Kidney (tissue), 14 donors: Measurements from ENCODE around the gene ERCC4. TPM values are rescaled to one million over a fixed set of nuclear protein-coding genes. Genes with fewer than 3 reads are reported as not detected.

ENCODE experiments used
- DNase-seq, 5 donors: peaks; one replicate each; pipeline ENCODE4 v3.0.0-alpha.2; 2013 to 2020
- FAIRE-seq: peaks from 2 replicates; lab custom pipeline; 2012; peaks lifted over from hg19 to GRCh38; lab: Jason Lieb, UNC
- H3K27ac ChIP-seq, 2 donors: one replicate each; pipeline ENCODE4 v1.7.0; 2013; ENCODE audit warnings: low read depth in 2 of 2, low read length in 2 of 2, inconsistent platforms in 1 of 2
- H3K27me3 ChIP-seq: one replicate; pipeline ENCODE4 v1.7.1; 2013; ENCODE audit warnings: low read length, inconsistent platforms; ENCODE audit not compliant: control insufficient read depth, insufficient read depth
- H3K36me3 ChIP-seq, 3 donors: one replicate each; pipeline versions ENCODE4 v1.7.0 to v1.7.1; 2013; ENCODE audit warnings: low read length in 3 of 3, control low read depth in 1 of 3, inconsistent platforms in 1 of 3; ENCODE audit not compliant: insufficient read depth in 3 of 3, control insufficient read depth in 2 of 3
- H3K4me1 ChIP-seq, 3 donors: one replicate each; pipeline versions ENCODE4 v1.7.0 to v1.7.1; 2013; ENCODE audit warnings: low read length in 3 of 3, inconsistent platforms in 1 of 3, low read depth in 1 of 3; ENCODE audit not compliant: control insufficient read depth in 2 of 3, insufficient read depth in 2 of 3
- H3K4me3 ChIP-seq, 3 donors: one replicate each; pipeline versions ENCODE4 v1.7.0 to v1.8.1; 2013; ENCODE audit warnings: low read length in 3 of 3, control low read depth in 1 of 3, inconsistent platforms in 1 of 3
- H3K9ac ChIP-seq, 3 donors: one replicate each; pipeline versions ENCODE4 v1.7.0 to v1.7.1; 2013; ENCODE audit warnings: low read length in 3 of 3, control low read depth in 1 of 3, inconsistent platforms in 1 of 3
- H3K9me3 ChIP-seq, 3 donors: one replicate each; pipeline versions ENCODE4 v1.7.0 to v1.7.1; 2013; ENCODE audit warnings: low read length in 3 of 3, control low read depth in 1 of 3, inconsistent platforms in 1 of 3; ENCODE audit not compliant: control insufficient read depth in 2 of 3, insufficient read depth in 1 of 3
- CTCF ChIP-seq: IDR thresholded peaks from 3 replicates; pipeline ENCODE4 v1.5.1; 2012; ENCODE audit warnings: mild to moderate bottlenecking, moderate library complexity, borderline replicate concordance; ENCODE audit not compliant: insufficient read depth; ENCODE audit errors: extremely low read depth
- intact Hi-C: fragments of 100-400 bp; cut with DNase I; formaldehyde crosslinking; loops from one replicate; pipeline ENCODE4 v1.11.1; 2022
- polyA plus RNA-seq: library from polyadenylated mRNA; stranded (reverse); fragments of 350-450 nt; fragmentation: Illumina TruSeq; extraction: RNeasy Lipid Tissue Mini Kit (QIAGEN cat#74804); gene quantifications from one replicate; pipeline ENCODE4 v1.2.3, GENCODE V29; 2014; ENCODE audit warnings: low read depth, low replicate concordance; ENCODE audit not compliant: insufficient read depth
- total RNA-seq: library from RNA; stranded (reverse); fragmentation: NEBNext Ultra II Directional; extraction: Animal tissue kit (Norgen Biotek cat#: 25700); gene quantifications from one replicate; pipeline ENCODE4 v1.2.1, GENCODE V29; 2021
- donor health status: control.
- donor health status: control.
- donor health status: control.
- donor health status: control.
- donor health status: control.
- donor health status: DM: yes; HTN: yes; CAD: no.
- donor health status: Normal renal cell carcinoma (clear cell type).

ERCC4 gene
- total and polyA plus RNA-seq, 2 donors from 2014 or later: 2.0 to 10.5 TPM

GRCh38 chr16:13935408-13935807 is 15.5 kb downstream of the ERCC4 start:
- H3K36me3 ChIP-seq: peaks cover 2 to 11% (median 6%) of the 10 kb centered on the region in 3 donors
- H3K4me3 ChIP-seq: no peak overlapping the region
- no peak overlapping the region for H3K27ac ChIP-seq
- no peaks in the 10 kb centered on the region for H3K27me3 ChIP-seq
- FAIRE-seq (no peak), DNase-seq (no peak)
- no peak for TF ChIP-seq CTCF
- H3K4me1 ChIP-seq: no peaks in the 10 kb centered on the region
- intact Hi-C loops: no loop called here
- H3K9ac ChIP-seq: no peak overlapping the region
- no peaks in the 10 kb centered on the region for H3K9me3 ChIP-seq

GRCh38 chr16:13936155-13936554 is 16.2 kb downstream of the ERCC4 start:
- intact Hi-C loops: no loop called here

GRCh38 chr16:13936596-13937081 is 16.7 kb downstream of the ERCC4 start:
- Histone ChIP-seq H3K4me3 (no peak overlapping the region), H3K27ac (no peak overlapping the region), H3K4me1 (no peaks in the 10 kb centered on the region), H3K36me3 (peaks cover 2 to 6% (median 4%) of the 10 kb centered on the region in 3 donors), H3K9me3 (no peaks in the 10 kb centered on the region), H3K9ac (no peak overlapping the region), H3K27me3 (no peaks in the 10 kb centered on the region)
- DNase-seq (no peak), FAIRE-seq (no peak)
- TF ChIP-seq CTCF: no peak
- intact Hi-C loops: no loop called here

More at GRCh38 chr16:13936155-13936554, 16.2 kb downstream of the ERCC4 start:
- peaks cover 2 to 6% (median 6%) of the 10 kb centered on the region in 3 donors for H3K36me3 ChIP-seq
- FAIRE-seq (no peak), DNase-seq (no peak)
- no peak overlapping the region for H3K4me3 ChIP-seq
- TF ChIP-seq CTCF: no peak
- no peaks in the 10 kb centered on the region for H3K9me3 ChIP-seq
- no peak overlapping the region for H3K9ac ChIP-seq
- no peak overlapping the region for H3K27ac ChIP-seq
- H3K4me1 ChIP-seq: no peaks in the 10 kb centered on the region
- H3K27me3 ChIP-seq: no peaks in the 10 kb centered on the region

- no peaks in the 10 kb centered on the region for H3K27me3 ChIP-seq
- no peaks in the 10 kb centered on the region for H3K4me1 ChIP-seq
- DNase-seq (no peak), FAIRE-seq (no peak)
- no peak overlapping the region for H3K4me3 ChIP-seq
- no peaks in the 10 kb centered on the region for H3K9me3 ChIP-seq
- no peak overlapping the region for H3K9ac ChIP-seq
- H3K36me3 ChIP-seq: peaks cover 2 to 6% (median 4%) of the 10 kb centered on the region in 3 donors
- TF ChIP-seq CTCF: no peak
- intact Hi-C loops: no loop called here
- H3K27ac ChIP-seq: no peak overlapping the region
Observed at GRCh38 chr16:13937411-13937810, 17.5 kb downstream of the ERCC4 start.
